Endometrial microvascular endothelial cells (primary cell): Measurements from ENCODE around the gene RCN1. TPM values are rescaled to one million over a fixed set of nuclear protein-coding genes. Genes with fewer than 3 reads are reported as not detected.

Experiments used
- in situ Hi-C: cut with HindIII; loops from 2 replicates; pipeline ENCODE4 v1.10.0; 2017; ENCODE audit warnings: low sequenced_read_pairs, low pct_unique_long_range_greater_than_20kb; ENCODE audit errors: inconsistent ontology term
- total RNA-seq: library from RNA; depleted of rRNA; stranded (reverse); fragments of >200 nt; gene quantifications from one replicate; pipeline ENCODE4 v1.2.3, GENCODE V29; 2015; ENCODE audit errors: inconsistent ontology term

RCN1 gene
- total RNA-seq, 1 donor from 2014 or later, result 223 TPM

- in situ Hi-C loops, result no loop called here
These were observed 51.1 kb downstream of the RCN1 start for GRCh38 chr11:32141745-32142546.

- in situ Hi-C loops, result no loop called here
These were observed 52.5 kb downstream of the RCN1 start for GRCh38 chr11:32143378-32143777.

GRCh38 chr11:32145282-32145681, 54.4 kb downstream of the RCN1 start:
- in situ Hi-C loops, result no loop called here

- in situ Hi-C loops, result no loop called here
These were observed 58.0 kb downstream of the RCN1 start for GRCh38 chr11:32148895-32149294.

- in situ Hi-C loops, result loop anchor here (25.0 kb wide), 1 partner anchor 87 kb away; no protein-coding TSS in a partner anchor
These were observed 58.9 kb downstream of the RCN1 start for GRCh38 chr11:32149748-32150147.

GRCh38 chr11:32151027-32151426, 60.2 kb downstream of the RCN1 start:
- in situ Hi-C loops, result loop anchor here (25.0 kb wide), 1 partner anchor 89 kb away; no protein-coding TSS in a partner anchor

GRCh38 chr11:32152216-32152615, 61.3 kb downstream of the RCN1 start:
- in situ Hi-C loops, result loop anchor here (25.0 kb wide), 1 partner anchor 90 kb away; no protein-coding TSS in a partner anchor

GRCh38 chr11:32152821-32153220, 61.9 kb downstream of the RCN1 start:
- in situ Hi-C loops, result loop anchor here (25.0 kb wide), 1 partner anchor 91 kb away; no protein-coding TSS in a partner anchor

- in situ Hi-C loops, result loop anchor here (25.0 kb wide), 1 partner anchor 91 kb away; no protein-coding TSS in a partner anchor
These were observed 62.9 kb downstream of the RCN1 start for GRCh38 chr11:32153747-32154146.

GRCh38 chr11:32154275-32154674, 63.4 kb downstream of the RCN1 start:
- in situ Hi-C loops, result loop anchor here (25.0 kb wide), 1 partner anchor 92 kb away; no protein-coding TSS in a partner anchor
